Activated CD8-positive, alpha-beta memory T cell treated with anti-CD3 and anti-CD28 coated beads, Interleukin-2, amount 10 ng/mL, durations not matched to agents 7 days and 5 days (primary cell): ENCODE measurements around the gene MGAT5. TPM values are rescaled to one million over a fixed set of nuclear protein-coding genes. Genes with fewer than 3 reads are reported as not detected.

ENCODE experiments used
- ATAC-seq: fragments of 150-1000 bp; cut with Tn5 transposase; one replicate; pipeline ENCODE4 v1.10.0; 2021; ENCODE audit warnings: moderate library complexity
- CTCF ChIA-PET: fragments of 350-600 bp; sonication (Branson Sonifier 250); formaldehyde crosslinking; loops from one replicate; lab custom pipeline; 2021; ENCODE audit warnings: antibody characterized with exemption; lab: Charles Lee
- DNase-seq: peaks from one replicate; pipeline ENCODE4 v3.0.0-alpha.2; 2020
- H3K27ac Mint-ChIP-seq: one replicate; pipeline ENCODE4 v1.8.0; 2021; ENCODE audit warnings: mild to moderate bottlenecking, mixed read lengths
- H3K27me3 Mint-ChIP-seq: one replicate; pipeline ENCODE4 v1.8.0; 2021; ENCODE audit warnings: mixed read lengths
- H3K36me3 Mint-ChIP-seq: one replicate; pipeline ENCODE4 v1.8.0; 2021; ENCODE audit warnings: mild to moderate bottlenecking, mixed read lengths
- H3K4me1 Mint-ChIP-seq: one replicate; pipeline ENCODE4 v1.8.0; 2021; ENCODE audit warnings: mixed read lengths
- H3K4me3 Mint-ChIP-seq: one replicate; pipeline ENCODE4 v1.8.0; 2021; ENCODE audit warnings: mild to moderate bottlenecking, moderate library complexity, mixed read lengths
- H3K9me3 Mint-ChIP-seq: one replicate; pipeline ENCODE4 v1.8.0; 2022; ENCODE audit warnings: low read depth, mixed read lengths
- total RNA-seq, 2 experiments: library from RNA; stranded (reverse); gene quantifications; one replicate each; pipeline ENCODE4 v1.2.3, GENCODE V29; 2021

The MGAT5 gene
- total RNA-seq, 2 experiments from 2014 or later, result 40.3 to 43.6 TPM

- CTCF ChIA-PET, result interaction anchor here (3.4 kb wide), 1 partner anchor 8 kb away, joined by 26 read pairs; no protein-coding TSS in a partner anchor
Observed at GRCh38 chr2:134220344-134220974, 33.4 kb upstream of the MGAT5 start.

DNA sequence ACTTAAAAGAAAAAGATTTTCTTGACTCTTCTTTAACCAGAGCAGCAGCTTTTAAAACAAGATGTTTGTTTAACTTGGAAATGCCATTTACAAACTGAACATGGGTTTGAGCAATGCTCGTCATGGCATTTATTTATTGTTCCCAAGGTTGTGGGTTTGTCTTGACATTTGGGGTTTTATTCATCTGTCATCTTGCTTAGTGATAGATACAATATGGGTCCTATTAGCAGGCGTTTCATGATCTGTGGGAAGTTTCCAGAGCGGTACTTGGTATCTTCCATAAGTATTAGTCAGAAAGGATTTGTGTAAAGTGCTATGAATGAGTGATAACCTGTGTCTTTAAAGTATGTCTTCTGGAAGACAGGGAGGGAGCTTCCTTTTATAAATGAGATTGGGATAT, 29.9 kb upstream of the MGAT5 start:
- Mint-ChIP-seq H3K27ac (no peak overlapping the region), H3K4me3 (no peak overlapping the region)

More at GRCh38 chr2:134220344-134220974, 33.4 kb upstream of the MGAT5 start:
- ATAC-seq (no peak), DNase-seq (no peak)
- H3K4me1 Mint-ChIP-seq, result peaks cover 50% of the 10 kb centered on the region
- H3K27me3 Mint-ChIP-seq, result no peaks in the 10 kb centered on the region
- H3K4me3 Mint-ChIP-seq, result no peak overlapping the region
- no peaks in the 10 kb centered on the region for H3K9me3 Mint-ChIP-seq
- H3K27ac Mint-ChIP-seq, result no peak overlapping the region
- H3K36me3 Mint-ChIP-seq, result peaks cover 2% of the 10 kb centered on the region

GRCh38 chr2:134225173-134225572, 28.7 kb upstream of the MGAT5 start:
- Mint-ChIP-seq H3K27ac (no peak overlapping the region), H3K9me3 (peaks cover 11% of the 10 kb centered on the region), H3K36me3 (peaks cover 19% of the 10 kb centered on the region), H3K4me3 (no peak overlapping the region), H3K27me3 (no peaks in the 10 kb centered on the region), H3K4me1 (peaks cover 26% of the 10 kb centered on the region)
- DNase-seq (no peak), ATAC-seq (no peak)
- CTCF ChIA-PET, result interaction anchor here (5.0 kb wide), 1 partner anchor 20 kb away, joined by 39 read pairs; no protein-coding TSS in a partner anchor

More for the DNA sequence above, 29.9 kb upstream of the MGAT5 start:
- CTCF ChIA-PET, result interaction anchor here (2.0 kb wide), 1 partner anchor 21 kb away, joined by 7 read pairs; no protein-coding TSS in a partner anchor
- Mint-ChIP-seq H3K9me3 (peaks cover 8% of the 10 kb centered on the region), H3K27me3 (no peaks in the 10 kb centered on the region), H3K4me1 (peaks cover 33% of the 10 kb centered on the region), H3K36me3 (peaks cover 15% of the 10 kb centered on the region)
- DNase-seq (no peak), ATAC-seq (no peak)

- no peak overlapping the region for H3K4me3 Mint-ChIP-seq
- no peak for DNase-seq
- CTCF ChIA-PET, result interaction anchor here (5.0 kb wide), 1 partner anchor 19 kb away, joined by 39 read pairs; no protein-coding TSS in a partner anchor
- peaks cover 24% of the 10 kb centered on the region for H3K4me1 Mint-ChIP-seq
- H3K27ac Mint-ChIP-seq, result no peak overlapping the region
- ATAC-seq, result no peak
- H3K27me3 Mint-ChIP-seq, result no peaks in the 10 kb centered on the region
- peaks cover 17% of the 10 kb centered on the region for H3K36me3 Mint-ChIP-seq
- peaks cover 11% of the 10 kb centered on the region for H3K9me3 Mint-ChIP-seq
Observed at GRCh38 chr2:134225841-134226240, 28.0 kb upstream of the MGAT5 start.

DNA sequence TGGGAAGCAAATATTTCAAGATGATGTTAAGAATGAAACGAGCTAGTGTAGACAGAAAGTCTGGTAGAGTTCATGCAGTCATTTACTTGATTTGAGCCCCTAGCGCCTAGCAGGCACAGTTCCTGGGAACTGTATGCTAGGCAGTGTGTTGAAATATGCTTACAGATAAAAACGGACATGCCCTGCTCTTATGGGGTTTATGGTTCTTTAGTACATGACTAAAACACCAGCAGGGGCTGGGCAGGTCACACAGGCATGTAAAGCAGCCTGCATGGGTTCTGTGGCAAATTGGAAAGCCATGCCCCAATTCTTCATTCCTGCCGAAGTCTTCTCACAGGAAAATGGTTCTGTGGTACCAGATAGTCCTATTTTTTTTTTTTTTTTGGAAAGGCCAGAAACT, 27.3 kb upstream of the MGAT5 start:
- H3K36me3 Mint-ChIP-seq, result peaks cover 17% of the 10 kb centered on the region

GRCh38 chr2:134227666-134228065, 26.2 kb upstream of the MGAT5 start:
- no peaks in the 10 kb centered on the region for H3K27me3 Mint-ChIP-seq
- H3K4me1 Mint-ChIP-seq, result peaks cover 38% of the 10 kb centered on the region
- CTCF ChIA-PET, result interaction anchor here (1.3 to 5.0 kb wide), 4 partner anchors 9 to 184 kb away, joined by 4 to 39 read pairs (median 17); no protein-coding TSS in a partner anchor
- H3K4me3 Mint-ChIP-seq, result no peak overlapping the region
- H3K9me3 Mint-ChIP-seq, result peaks cover 15% of the 10 kb centered on the region
- ATAC-seq (no peak), DNase-seq (no peak)
- H3K36me3 Mint-ChIP-seq, result peaks cover 22% of the 10 kb centered on the region
- no peak overlapping the region for H3K27ac Mint-ChIP-seq

More for the DNA sequence above, 27.3 kb upstream of the MGAT5 start:
- no peaks in the 10 kb centered on the region for H3K27me3 Mint-ChIP-seq
- H3K4me3 Mint-ChIP-seq, result no peak overlapping the region
- peaks cover 28% of the 10 kb centered on the region for H3K4me1 Mint-ChIP-seq
- DNase-seq (no peak), ATAC-seq (no peak)
- H3K27ac Mint-ChIP-seq, result no peak overlapping the region
- H3K9me3 Mint-ChIP-seq, result peaks cover 11% of the 10 kb centered on the region
- CTCF ChIA-PET, result interaction anchor here (4.9 to 5.0 kb wide), 2 partner anchors 7 to 18 kb away, joined by 26 to 39 read pairs; no protein-coding TSS in a partner anchor

DNA sequence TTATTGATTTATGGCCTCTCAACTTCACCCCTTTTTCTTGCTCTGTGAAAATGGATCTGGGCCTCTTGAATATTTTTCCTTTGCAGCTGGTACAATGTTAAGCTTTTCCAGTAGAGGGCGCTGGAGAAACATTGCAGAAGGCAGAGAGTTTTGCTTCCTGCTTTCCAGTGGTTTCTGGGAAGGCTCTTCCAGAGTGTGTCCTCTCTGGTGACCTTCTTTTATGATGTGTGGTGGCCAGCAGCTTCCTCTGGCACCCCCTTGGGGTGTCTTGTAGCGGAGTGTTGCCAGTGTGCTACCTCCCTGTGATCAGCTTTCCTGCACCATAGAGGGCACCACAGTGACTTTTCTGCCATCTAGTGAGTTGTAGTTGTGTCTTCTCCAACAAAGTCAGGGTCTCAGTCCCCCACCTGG, 25.4 kb upstream of the MGAT5 start:
- CTCF ChIA-PET, result interaction anchor here (0.7 to 5.0 kb wide), 11 partner anchors 9 to 184 kb away, joined by 3 to 39 read pairs (median 4); no protein-coding TSS in a partner anchor
- H3K36me3 Mint-ChIP-seq, result peaks cover 22% of the 10 kb centered on the region
- H3K9me3 Mint-ChIP-seq, result peaks cover 15% of the 10 kb centered on the region
- no peak overlapping the region for H3K27ac Mint-ChIP-seq
- peaks cover 47% of the 10 kb centered on the region for H3K4me1 Mint-ChIP-seq
- no peak overlapping the region for H3K4me3 Mint-ChIP-seq
- DNase-seq (no peak), ATAC-seq (no peak)
- H3K27me3 Mint-ChIP-seq, result no peaks in the 10 kb centered on the region

GRCh38 chr2:134229540-134229939, 24.3 kb upstream of the MGAT5 start:
- H3K9me3 Mint-ChIP-seq, result peaks cover 15% of the 10 kb centered on the region
- DNase-seq (no peak), ATAC-seq (no peak)
- H3K36me3 Mint-ChIP-seq, result peaks cover 22% of the 10 kb centered on the region
- no peak overlapping the region for H3K27ac Mint-ChIP-seq
- no peak overlapping the region for H3K4me3 Mint-ChIP-seq
- peaks cover 57% of the 10 kb centered on the region for H3K4me1 Mint-ChIP-seq
- H3K27me3 Mint-ChIP-seq, result no peaks in the 10 kb centered on the region
- CTCF ChIA-PET, result interaction anchor here (1.2 to 5.0 kb wide), 7 partner anchors 10 to 124 kb away, joined by 3 to 39 read pairs (median 4); no protein-coding TSS in a partner anchor

DNA sequence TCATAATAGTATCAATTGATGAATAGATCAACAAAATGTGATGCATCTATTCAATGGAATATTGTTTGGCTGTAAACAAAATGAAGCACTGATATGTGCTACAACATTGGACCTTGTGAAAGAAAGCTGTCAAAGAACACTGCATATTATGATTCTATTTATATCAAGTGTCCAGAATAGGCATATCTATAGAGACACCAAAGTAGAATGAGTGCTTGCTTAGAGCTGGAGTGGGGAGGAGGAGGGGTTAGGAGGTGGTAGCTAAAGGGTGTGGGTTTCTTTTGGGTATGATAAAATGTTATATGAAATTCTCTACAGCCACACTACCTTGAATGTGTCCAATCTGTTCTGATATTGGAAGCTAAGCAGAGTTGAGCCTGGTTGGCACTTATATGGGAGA, 23.0 kb upstream of the MGAT5 start:
- Mint-ChIP-seq H3K4me3 (no peak overlapping the region), H3K9me3 (peaks cover 15% of the 10 kb centered on the region), H3K36me3 (peaks cover 22% of the 10 kb centered on the region), H3K27me3 (no peaks in the 10 kb centered on the region), H3K4me1 (peaks cover 65% of the 10 kb centered on the region), H3K27ac (no peak overlapping the region)
- ATAC-seq, result no peak
- CTCF ChIA-PET, result interaction anchor here (1.1 to 4.9 kb wide), 6 partner anchors 10 to 181 kb away, joined by 3 to 26 read pairs (median 4); no protein-coding TSS in a partner anchor
- no peak for DNase-seq

GRCh38 chr2:134231301-134231964, 22.4 kb upstream of the MGAT5 start:
- CTCF ChIA-PET, result interaction anchor here (1.1 to 4.9 kb wide), 6 partner anchors 9 to 180 kb away, joined by 3 to 26 read pairs (median 4); no protein-coding TSS in a partner anchor
- DNase-seq, result no peak
- Mint-ChIP-seq H3K27ac (peak overlapping the region; percentile 81), H3K36me3 (peaks cover 24% of the 10 kb centered on the region), H3K27me3 (no peaks in the 10 kb centered on the region), H3K4me1 (peaks cover 70% of the 10 kb centered on the region), H3K9me3 (peaks cover 15% of the 10 kb centered on the region), H3K4me3 (no peak overlapping the region)
- peak; percentile 6 for ATAC-seq

- H3K9me3 Mint-ChIP-seq, result peaks cover 15% of the 10 kb centered on the region
- DNase-seq (no peak), ATAC-seq (peak; percentile 17)
- no peaks in the 10 kb centered on the region for H3K27me3 Mint-ChIP-seq
- CTCF ChIA-PET, result interaction anchor here (1.4 to 2.0 kb wide), 4 partner anchors 9 to 180 kb away, joined by 4 to 9 read pairs (median 4); no protein-coding TSS in a partner anchor
- H3K4me3 Mint-ChIP-seq, result peak overlapping the region; percentile 5
- H3K4me1 Mint-ChIP-seq, result peaks cover 70% of the 10 kb centered on the region
- H3K36me3 Mint-ChIP-seq, result peaks cover 24% of the 10 kb centered on the region
- peak overlapping the region; percentile 81 for H3K27ac Mint-ChIP-seq
Observed at GRCh38 chr2:134231965-134232340, 21.9 kb upstream of the MGAT5 start.

GRCh38 chr2:134232461-134232860, 21.4 kb upstream of the MGAT5 start:
- no peak for DNase-seq
- no peak for ATAC-seq
- Mint-ChIP-seq H3K27ac (peak overlapping the region; percentile 81), H3K4me1 (peaks cover 65% of the 10 kb centered on the region), H3K4me3 (peak overlapping the region; percentile 2), H3K9me3 (peaks cover 15% of the 10 kb centered on the region), H3K27me3 (no peaks in the 10 kb centered on the region), H3K36me3 (peaks cover 24% of the 10 kb centered on the region)
- CTCF ChIA-PET, result no interaction called here
